Neural progenitor cell (in vitro differentiated cells): ENCODE measurements around the gene UGGT2.

Source experiments
- CTCF ChIP-seq: fragments of 200-600 bp; sonication (generic); IDR thresholded peaks from 2 replicates; pipeline ENCODE4 v1.5.1; 2017; ENCODE audit warnings: antibody characterized with exemption, mild to moderate bottlenecking
- EZH2phosphoT487 ChIP-seq: fragments of 200-600 bp; sonication (generic); IDR thresholded peaks from 2 replicates; pipeline ENCODE4 v1.6.1; 2017; ENCODE audit warnings: antibody characterized with exemption

GRCh38 chr13:95781016-95781415 lies 272.2 kb downstream of the UGGT2 start:
- TF ChIP-seq CTCF (no peak), EZH2phosphoT487 (no peak)
